ENCODE data around the gene ELMO1. TPM values are rescaled to one million over a fixed set of nuclear protein-coding genes. Genes with fewer than 3 reads are reported as not detected.

Gene ELMO1
- total RNA-seq, 1 experiment from 2014 or later = 1.1 TPM

- Histone ChIP-seq H2AFZ (ENCODE audit: low read depth, low read length, poor library complexity, severe bottlenecking) (no peak overlapping the region), H3K79me2 (ENCODE audit: insufficient read depth, low read length) (no peaks in the 10 kb centered on the region), H3K9me2 (ENCODE audit: insufficient read depth) (no peaks in the 10 kb centered on the region), H4K20me1 (ENCODE audit: insufficient read depth) (no peaks in the 10 kb centered on the region), H3K9ac (ENCODE audit: low read length) (no peak overlapping the region), H3K36me3 (ENCODE audit: control insufficient read depth in 1 of 2, insufficient read depth in 2 of 2, low read length in 2 of 2) (no peaks in the 10 kb centered on the region), H3K4me2 (ENCODE audit: low read length) (no peak overlapping the region), H3K27me3 (ENCODE audit: insufficient read depth, low read length) (0 out of 2 replicates have a peak, but pooled peaks cover 4% of the 10 kb centered on the region), H3K4me3 (replicated peaks in 1 of 2; ENCODE audit: low read depth in 1 of 2, low read length in 2 of 2) (no peak overlapping the region), H3K4me1 (ENCODE audit: control insufficient read depth in 1 of 2, insufficient read depth in 2 of 2, low read length in 2 of 2) (no peaks in the 10 kb centered on the region), H3K9me3 (ENCODE audit: control insufficient read depth in 1 of 2, insufficient read depth in 1 of 2, low read depth in 1 of 2, low read length in 2 of 2) (no peaks in the 10 kb centered on the region), H3K27ac (ENCODE audit: low read depth, low read length) (no peak overlapping the region)
- intact Hi-C loops (cut with micrococcal nuclease) = no loop called here
- TF ChIP-seq JUND (IDR thresholded peaks at IDR 0.05) = no peak
- no peak for TF ChIP-seq POLR2AphosphoS5 (IDR thresholded peaks at IDR 0.05; ENCODE audit: low read depth, low read length)
- no peak for TF ChIP-seq ELF1 (IDR thresholded peaks at IDR 0.05; ENCODE audit: borderline replicate concordance, low read depth)
- TF ChIP-seq EGR1 (IDR thresholded peaks at IDR 0.05; ENCODE audit: low read depth) = no peak
- TF ChIP-seq SP1 (IDR thresholded peaks at IDR 0.05; ENCODE audit: low read depth) = no peak
- no peak for TF ChIP-seq SIN3A (IDR thresholded peaks at IDR 0.05; ENCODE audit: low read depth)
- TF ChIP-seq, protein P1, sequence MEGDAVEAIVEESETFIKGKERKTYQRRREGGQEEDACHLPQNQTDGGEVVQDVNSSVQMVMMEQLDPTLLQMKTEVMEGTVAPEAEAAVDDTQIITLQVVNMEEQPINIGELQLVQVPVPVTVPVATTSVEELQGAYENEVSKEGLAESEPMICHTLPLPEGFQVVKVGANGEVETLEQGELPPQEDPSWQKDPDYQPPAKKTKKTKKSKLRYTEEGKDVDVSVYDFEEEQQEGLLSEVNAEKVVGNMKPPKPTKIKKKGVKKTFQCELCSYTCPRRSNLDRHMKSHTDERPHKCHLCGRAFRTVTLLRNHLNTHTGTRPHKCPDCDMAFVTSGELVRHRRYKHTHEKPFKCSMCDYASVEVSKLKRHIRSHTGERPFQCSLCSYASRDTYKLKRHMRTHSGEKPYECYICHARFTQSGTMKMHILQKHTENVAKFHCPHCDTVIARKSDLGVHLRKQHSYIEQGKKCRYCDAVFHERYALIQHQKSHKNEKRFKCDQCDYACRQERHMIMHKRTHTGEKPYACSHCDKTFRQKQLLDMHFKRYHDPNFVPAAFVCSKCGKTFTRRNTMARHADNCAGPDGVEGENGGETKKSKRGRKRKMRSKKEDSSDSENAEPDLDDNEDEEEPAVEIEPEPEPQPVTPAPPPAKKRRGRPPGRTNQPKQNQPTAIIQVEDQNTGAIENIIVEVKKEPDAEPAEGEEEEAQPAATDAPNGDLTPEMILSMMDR (IDR thresholded peaks at IDR 0.05 in 2 of 3, conservative IDR thresholded peaks at IDR 0.05 in 1 of 3; ENCODE audit: borderline replicate concordance in 1 of 3, insufficient read depth in 1 of 3, low read depth in 2 of 3, low read length in 2 of 3) = no peak
- TF ChIP-seq ZFX (IDR thresholded peaks at IDR 0.05) = no peak
- TF ChIP-seq, protein P2, sequence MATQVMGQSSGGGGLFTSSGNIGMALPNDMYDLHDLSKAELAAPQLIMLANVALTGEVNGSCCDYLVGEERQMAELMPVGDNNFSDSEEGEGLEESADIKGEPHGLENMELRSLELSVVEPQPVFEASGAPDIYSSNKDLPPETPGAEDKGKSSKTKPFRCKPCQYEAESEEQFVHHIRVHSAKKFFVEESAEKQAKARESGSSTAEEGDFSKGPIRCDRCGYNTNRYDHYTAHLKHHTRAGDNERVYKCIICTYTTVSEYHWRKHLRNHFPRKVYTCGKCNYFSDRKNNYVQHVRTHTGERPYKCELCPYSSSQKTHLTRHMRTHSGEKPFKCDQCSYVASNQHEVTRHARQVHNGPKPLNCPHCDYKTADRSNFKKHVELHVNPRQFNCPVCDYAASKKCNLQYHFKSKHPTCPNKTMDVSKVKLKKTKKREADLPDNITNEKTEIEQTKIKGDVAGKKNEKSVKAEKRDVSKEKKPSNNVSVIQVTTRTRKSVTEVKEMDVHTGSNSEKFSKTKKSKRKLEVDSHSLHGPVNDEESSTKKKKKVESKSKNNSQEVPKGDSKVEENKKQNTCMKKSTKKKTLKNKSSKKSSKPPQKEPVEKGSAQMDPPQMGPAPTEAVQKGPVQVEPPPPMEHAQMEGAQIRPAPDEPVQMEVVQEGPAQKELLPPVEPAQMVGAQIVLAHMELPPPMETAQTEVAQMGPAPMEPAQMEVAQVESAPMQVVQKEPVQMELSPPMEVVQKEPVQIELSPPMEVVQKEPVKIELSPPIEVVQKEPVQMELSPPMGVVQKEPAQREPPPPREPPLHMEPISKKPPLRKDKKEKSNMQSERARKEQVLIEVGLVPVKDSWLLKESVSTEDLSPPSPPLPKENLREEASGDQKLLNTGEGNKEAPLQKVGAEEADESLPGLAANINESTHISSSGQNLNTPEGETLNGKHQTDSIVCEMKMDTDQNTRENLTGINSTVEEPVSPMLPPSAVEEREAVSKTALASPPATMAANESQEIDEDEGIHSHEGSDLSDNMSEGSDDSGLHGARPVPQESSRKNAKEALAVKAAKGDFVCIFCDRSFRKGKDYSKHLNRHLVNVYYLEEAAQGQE (IDR thresholded peaks at IDR 0.05; ENCODE audit: low read depth) = no peak
- TF ChIP-seq, protein P3, sequence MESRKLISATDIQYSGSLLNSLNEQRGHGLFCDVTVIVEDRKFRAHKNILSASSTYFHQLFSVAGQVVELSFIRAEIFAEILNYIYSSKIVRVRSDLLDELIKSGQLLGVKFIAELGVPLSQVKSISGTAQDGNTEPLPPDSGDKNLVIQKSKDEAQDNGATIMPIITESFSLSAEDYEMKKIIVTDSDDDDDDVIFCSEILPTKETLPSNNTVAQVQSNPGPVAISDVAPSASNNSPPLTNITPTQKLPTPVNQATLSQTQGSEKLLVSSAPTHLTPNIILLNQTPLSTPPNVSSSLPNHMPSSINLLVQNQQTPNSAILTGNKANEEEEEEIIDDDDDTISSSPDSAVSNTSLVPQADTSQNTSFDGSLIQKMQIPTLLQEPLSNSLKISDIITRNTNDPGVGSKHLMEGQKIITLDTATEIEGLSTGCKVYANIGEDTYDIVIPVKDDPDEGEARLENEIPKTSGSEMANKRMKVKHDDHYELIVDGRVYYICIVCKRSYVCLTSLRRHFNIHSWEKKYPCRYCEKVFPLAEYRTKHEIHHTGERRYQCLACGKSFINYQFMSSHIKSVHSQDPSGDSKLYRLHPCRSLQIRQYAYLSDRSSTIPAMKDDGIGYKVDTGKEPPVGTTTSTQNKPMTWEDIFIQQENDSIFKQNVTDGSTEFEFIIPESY (IDR thresholded peaks at IDR 0.05; ENCODE audit: extremely low read depth, insufficient replicate concordance, low read length) = no peak
- TF ChIP-seq, protein P4, sequence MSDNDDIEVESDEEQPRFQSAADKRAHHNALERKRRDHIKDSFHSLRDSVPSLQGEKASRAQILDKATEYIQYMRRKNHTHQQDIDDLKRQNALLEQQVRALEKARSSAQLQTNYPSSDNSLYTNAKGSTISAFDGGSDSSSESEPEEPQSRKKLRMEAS (IDR thresholded peaks at IDR 0.05) = no peak
- TF ChIP-seq SRF (IDR thresholded peaks at IDR 0.05; ENCODE audit: low read depth) = no peak
- TF ChIP-seq CEBPB (IDR thresholded peaks at IDR 0.05; ENCODE audit: low read depth) = no peak
- TF ChIP-seq RAD21 (IDR thresholded peaks at IDR 0.05; ENCODE audit: low read depth) = no peak
- ATAC-seq (no peak), DNase-seq (ENCODE audit: low read depth, low spot score) (no peak)
- POLR2A ChIA-PET = no interaction called here
- RAD21 ChIA-PET (ENCODE audit: low non-redundant PET in 1 of 2, low total read pairs in 2 of 2, uncharacterized antibody in 2 of 2, unreplicated experiment in 2 of 2) = no interaction called here
- BruUV-seq (replicated peaks) = no TSS peak
- CTCF ChIA-PET = no interaction called here
These were observed 167.1 kb downstream of the ELMO1 start for GRCh38 chr7:37281368-37282092.
